Mucosa of gallbladder (tissue), 1 donor: Measurements from ENCODE around the gene AKR1C2. TPM values are rescaled to one million over a fixed set of nuclear protein-coding genes. Genes with fewer than 3 reads are reported as not detected.
"Not testable (repeated sequence)": the region's sequence is repeated elsewhere in the genome, so short reads cannot be mapped to it uniquely, and the experiment has no call there.

ENCODE experiments used
- DNase-seq: peaks from one replicate; pipeline ENCODE4 v3.0.0-alpha.2; 2020; ENCODE audit warnings: low spot score
- total RNA-seq: library from RNA; stranded (reverse); gene quantifications from one replicate; pipeline ENCODE4 v1.2.1, GENCODE V29; 2021
- donor health status: DM: no; HTN: no; CAD: no.

AKR1C2 gene
- total RNA-seq, 1 donor from 2014 or later, result 85.5 TPM

- DNase-seq, result no peak
Measured at GRCh38 chr10:5023177-5023805, 19.6 kb upstream of the AKR1C2 start.

GRCh38 chr10:5021624-5022290 is 18.1 kb upstream of the AKR1C2 start:
- not testable (repeated sequence) for DNase-seq

GRCh38 chr10:5019770-5020612 is 16.3 kb upstream of the AKR1C2 start:
- DNase-seq, result peak; percentile 47

GRCh38 chr10:5018671-5019277 is 15.1 kb upstream of the AKR1C2 start:
- not testable (repeated sequence) for DNase-seq

- no peak for DNase-seq
Measured at GRCh38 chr10:5018134-5018533, 14.5 kb upstream of the AKR1C2 start.

- no peak for DNase-seq
Measured at GRCh38 chr10:5014936-5015335, 11.3 kb upstream of the AKR1C2 start.

- DNase-seq, result not testable (repeated sequence)
Measured at GRCh38 chr10:5014200-5014910, 10.7 kb upstream of the AKR1C2 start.

GRCh38 chr10:5013385-5013784 is 9.7 kb upstream of the AKR1C2 start:
- no peak for DNase-seq

- no peak for DNase-seq
Measured at GRCh38 chr10:5012595-5012994, 8.9 kb upstream of the AKR1C2 start.

GRCh38 chr10:5011392-5011791 is 7.7 kb upstream of the AKR1C2 start:
- DNase-seq, result not testable (repeated sequence)

GRCh38 chr10:5010043-5010442 is 6.4 kb upstream of the AKR1C2 start:
- not testable (repeated sequence) for DNase-seq

GRCh38 chr10:5008857-5009548 is 5.3 kb upstream of the AKR1C2 start:
- DNase-seq, result peak; percentile 27

GRCh38 chr10:5004501-5004900 is 844 bp upstream of the AKR1C2 start:
- DNase-seq, result not testable (repeated sequence)

- DNase-seq, result not testable (repeated sequence)
Measured at GRCh38 chr10:5004030-5004385, 351 bp upstream of the AKR1C2 start.

- no peak for DNase-seq
Measured at GRCh38 chr10:5002013-5002727, 1.5 kb downstream of the AKR1C2 start.

GRCh38 chr10:4998671-4999070 is 5.0 kb downstream of the AKR1C2 start:
- DNase-seq, result no peak

GRCh38 chr10:4994260-4994659 is 9.4 kb downstream of the AKR1C2 start:
- DNase-seq, result not testable (repeated sequence)

- DNase-seq, result not testable (repeated sequence)
Measured at GRCh38 chr10:4992564-4992963, 11.1 kb downstream of the AKR1C2 start.

GRCh38 chr10:4991463-4991862 is 12.2 kb downstream of the AKR1C2 start:
- DNase-seq, result not testable (repeated sequence)

GRCh38 chr10:4990217-4990616 is 13.4 kb downstream of the AKR1C2 start:
- DNase-seq, result no peak
